Nephron (organoid): ENCODE results near the gene ZNF618.

Experiments used
- H3K27ac Mint-ChIP-seq, 3 experiments: 2 replicates each; pipeline ENCODE4 v1.8.0; 2020; ENCODE audit warnings: mixed read lengths in 3 of 3, mild to moderate bottlenecking in 2 of 3, moderate library complexity in 1 of 3
- H3K27me3 Mint-ChIP-seq: 2 replicates; pipeline ENCODE4 v1.8.0; 2021; ENCODE audit warnings: low read depth, mild to moderate bottlenecking, moderate library complexity, mixed read lengths
- H3K36me3 Mint-ChIP-seq: 2 replicates; pipeline ENCODE4 v1.8.0; 2020; ENCODE audit warnings: low read depth, mixed read lengths
- H3K4me1 Mint-ChIP-seq: 2 replicates; pipeline ENCODE4 v1.8.0; 2020; ENCODE audit warnings: mixed read lengths
- H3K4me3 Mint-ChIP-seq, 3 experiments: 2 replicates each; pipeline ENCODE4 v1.8.0; 2020; ENCODE audit warnings: mild to moderate bottlenecking in 3 of 3, mixed read lengths in 3 of 3, moderate library complexity in 2 of 3
- H3K9me3 Mint-ChIP-seq: 2 replicates; pipeline ENCODE4 v1.8.0; 2020; ENCODE audit warnings: mixed read lengths
- TF ChIP-seq, protein P1 (sequence below), 3 experiments: fragments of 200-600 bp; sonication (generic); IDR thresholded peaks; one replicate each; pipeline ENCODE4 v1.5.0; 2021; ENCODE audit warnings: antibody characterized with exemption in 3 of 3; ENCODE audit not compliant: unreplicated experiment in 3 of 3

ZNF618 gene

DNA sequence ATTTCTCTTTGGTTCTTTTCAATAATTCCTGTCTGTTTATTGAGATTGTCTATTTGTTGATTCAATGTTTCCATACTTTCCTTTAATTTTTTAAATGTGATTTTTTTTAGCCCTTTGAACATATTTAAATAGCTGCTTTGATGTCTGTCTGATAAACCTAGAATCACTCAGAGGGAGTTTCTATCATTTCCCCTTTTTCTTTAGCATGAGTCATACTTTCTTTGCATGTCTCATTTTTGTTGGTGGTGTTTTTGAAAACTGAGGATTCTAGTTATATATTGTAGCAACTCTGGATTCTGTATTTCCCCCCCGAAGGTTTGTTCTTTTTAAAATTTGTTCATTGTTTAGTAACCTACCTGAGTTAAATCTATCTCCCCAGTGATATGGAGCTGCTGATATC is 24.2 kb upstream of the ZNF618 start:
- Mint-ChIP-seq H3K4me1 (no peaks in the 10 kb centered on the region), H3K4me3 (no peak overlapping the region), H3K9me3 (peaks cover 20% of the 10 kb centered on the region), H3K27ac (no peak overlapping the region), H3K27me3 (peaks cover 4% of the 10 kb centered on the region), H3K36me3 (no peaks in the 10 kb centered on the region)
- TF ChIP-seq, protein P1, sequence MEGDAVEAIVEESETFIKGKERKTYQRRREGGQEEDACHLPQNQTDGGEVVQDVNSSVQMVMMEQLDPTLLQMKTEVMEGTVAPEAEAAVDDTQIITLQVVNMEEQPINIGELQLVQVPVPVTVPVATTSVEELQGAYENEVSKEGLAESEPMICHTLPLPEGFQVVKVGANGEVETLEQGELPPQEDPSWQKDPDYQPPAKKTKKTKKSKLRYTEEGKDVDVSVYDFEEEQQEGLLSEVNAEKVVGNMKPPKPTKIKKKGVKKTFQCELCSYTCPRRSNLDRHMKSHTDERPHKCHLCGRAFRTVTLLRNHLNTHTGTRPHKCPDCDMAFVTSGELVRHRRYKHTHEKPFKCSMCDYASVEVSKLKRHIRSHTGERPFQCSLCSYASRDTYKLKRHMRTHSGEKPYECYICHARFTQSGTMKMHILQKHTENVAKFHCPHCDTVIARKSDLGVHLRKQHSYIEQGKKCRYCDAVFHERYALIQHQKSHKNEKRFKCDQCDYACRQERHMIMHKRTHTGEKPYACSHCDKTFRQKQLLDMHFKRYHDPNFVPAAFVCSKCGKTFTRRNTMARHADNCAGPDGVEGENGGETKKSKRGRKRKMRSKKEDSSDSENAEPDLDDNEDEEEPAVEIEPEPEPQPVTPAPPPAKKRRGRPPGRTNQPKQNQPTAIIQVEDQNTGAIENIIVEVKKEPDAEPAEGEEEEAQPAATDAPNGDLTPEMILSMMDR (IDR thresholded peaks at IDR 0.05; ENCODE audit: unreplicated experiment in 3 of 3): no peak

DNA sequence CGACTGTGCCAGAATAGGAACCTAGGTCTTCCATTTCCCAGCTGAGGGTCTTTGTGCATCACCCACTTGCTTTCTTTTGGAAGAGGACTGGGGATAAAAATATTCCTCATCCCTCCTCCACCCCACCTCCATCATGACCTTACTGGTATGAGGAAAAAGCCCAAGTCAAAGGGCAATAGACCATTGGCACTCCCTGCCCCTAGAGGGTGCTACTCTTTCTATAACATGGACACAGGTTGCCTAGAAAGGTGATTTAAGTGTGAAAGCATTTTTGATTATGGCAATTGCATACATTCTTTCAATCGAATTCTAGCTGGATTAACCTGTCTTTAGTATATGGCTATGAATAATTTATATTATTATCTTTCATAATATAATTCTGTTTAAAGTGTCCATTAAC is 22.8 kb upstream of the ZNF618 start:
- H3K4me3 Mint-ChIP-seq: no peak overlapping the region
- H3K27ac Mint-ChIP-seq: no peak overlapping the region
- no peaks in the 10 kb centered on the region for H3K4me1 Mint-ChIP-seq
- TF ChIP-seq, protein P1 (IDR thresholded peaks at IDR 0.05; ENCODE audit: unreplicated experiment in 3 of 3): peak in 1 of 3 experiments; percentile 11
- H3K9me3 Mint-ChIP-seq: peaks cover 18% of the 10 kb centered on the region
- no peaks in the 10 kb centered on the region for H3K36me3 Mint-ChIP-seq
- peaks cover under 1% of the 10 kb centered on the region for H3K27me3 Mint-ChIP-seq

DNA sequence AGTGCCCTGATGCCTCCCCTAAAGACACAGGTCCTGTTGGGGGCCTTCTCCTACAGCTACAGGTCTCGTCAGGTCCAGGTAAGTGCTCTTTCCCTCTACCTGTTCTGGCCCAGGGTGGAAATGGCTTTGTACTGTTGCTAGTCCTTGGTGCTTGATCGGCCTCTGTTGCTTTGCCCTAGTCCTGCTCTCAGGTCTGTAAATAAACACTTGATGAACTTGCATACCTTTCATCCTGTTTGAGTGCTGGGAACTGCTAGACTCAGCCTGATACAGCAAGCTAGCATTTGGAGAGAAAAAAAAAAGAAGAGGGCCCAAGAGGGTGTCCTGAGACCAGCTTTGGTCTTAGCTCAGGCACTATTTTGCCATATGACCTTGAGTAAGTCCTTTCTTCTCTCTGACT is 21.8 kb upstream of the ZNF618 start:
- TF ChIP-seq, protein P1 (IDR thresholded peaks at IDR 0.05; ENCODE audit: unreplicated experiment in 3 of 3): no peak
- H3K9me3 Mint-ChIP-seq: peaks cover 18% of the 10 kb centered on the region
- H3K36me3 Mint-ChIP-seq: no peaks in the 10 kb centered on the region
- H3K4me3 Mint-ChIP-seq: no peak overlapping the region
- H3K4me1 Mint-ChIP-seq: no peaks in the 10 kb centered on the region
- no peaks in the 10 kb centered on the region for H3K27me3 Mint-ChIP-seq
- H3K27ac Mint-ChIP-seq: no peak overlapping the region

DNA sequence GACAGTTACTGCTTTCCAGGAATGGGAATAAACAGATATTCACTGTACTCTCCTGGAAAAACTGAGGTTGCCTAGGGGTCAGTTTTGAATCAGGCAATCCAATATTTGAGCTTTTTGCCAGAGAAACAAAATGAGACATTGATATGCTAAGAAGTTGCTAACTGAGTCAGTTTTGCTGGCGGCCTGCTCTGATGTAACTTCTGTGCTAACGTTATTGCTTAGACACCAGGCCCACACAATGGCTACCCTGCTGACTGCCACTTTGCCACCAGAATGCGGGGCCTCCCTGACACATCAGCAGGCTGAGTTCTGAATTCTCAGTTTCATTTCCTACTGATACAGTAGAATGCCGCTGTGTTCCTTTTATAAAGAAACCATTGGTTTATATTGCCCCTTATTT is 18.2 kb upstream of the ZNF618 start:
- no peaks in the 10 kb centered on the region for H3K36me3 Mint-ChIP-seq
- H3K4me3 Mint-ChIP-seq: no peak overlapping the region
- TF ChIP-seq, protein P1 (IDR thresholded peaks at IDR 0.05; ENCODE audit: unreplicated experiment in 3 of 3): no peak
- no peaks in the 10 kb centered on the region for H3K9me3 Mint-ChIP-seq
- peaks cover 5% of the 10 kb centered on the region for H3K27me3 Mint-ChIP-seq
- H3K27ac Mint-ChIP-seq: no peak overlapping the region
- no peaks in the 10 kb centered on the region for H3K4me1 Mint-ChIP-seq

DNA sequence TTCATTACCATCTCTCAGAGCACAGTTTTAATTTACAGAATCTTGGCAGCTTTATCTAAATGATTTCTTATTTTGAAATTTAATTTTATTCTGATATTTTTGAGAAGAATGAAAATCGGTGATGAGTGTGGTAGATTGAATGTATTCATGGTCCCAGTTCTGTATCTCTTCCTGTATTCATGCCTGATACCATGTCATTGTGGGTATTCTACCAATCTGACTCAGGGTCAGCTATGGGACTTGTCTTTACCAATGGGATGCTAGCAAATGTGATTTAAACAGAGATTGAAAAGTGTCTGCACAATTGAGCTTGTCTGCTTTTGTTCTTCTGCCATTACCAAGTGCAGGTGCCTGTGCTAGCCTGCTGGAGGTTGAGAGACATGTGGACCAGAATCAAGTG is 17.8 kb upstream of the ZNF618 start:
- Mint-ChIP-seq H3K27me3 (peaks cover 5% of the 10 kb centered on the region), H3K36me3 (no peaks in the 10 kb centered on the region), H3K27ac (no peak overlapping the region), H3K4me3 (no peak overlapping the region), H3K9me3 (no peaks in the 10 kb centered on the region), H3K4me1 (no peaks in the 10 kb centered on the region)
- TF ChIP-seq, protein P1 (IDR thresholded peaks at IDR 0.05; ENCODE audit: unreplicated experiment in 3 of 3): no peak

DNA sequence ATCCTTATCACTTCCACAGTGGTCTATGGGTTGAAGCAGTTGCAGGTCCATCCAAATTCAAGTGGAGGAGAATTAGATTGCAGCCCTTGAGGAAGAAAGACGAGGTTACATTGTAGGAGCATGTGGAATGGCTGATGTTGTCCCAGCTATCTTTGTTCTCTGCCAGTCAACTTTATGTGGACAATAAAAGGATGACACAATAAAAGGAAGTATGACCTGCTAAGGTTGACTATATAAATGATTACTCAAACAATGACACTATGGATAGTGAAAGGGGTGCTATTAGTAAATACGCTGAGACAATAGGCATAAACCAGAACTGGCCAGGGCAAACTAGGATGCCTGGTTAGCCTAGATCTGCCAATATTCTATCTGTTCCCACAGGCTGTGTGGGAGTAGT is 12.8 kb upstream of the ZNF618 start:
- H3K4me3 Mint-ChIP-seq: no peak overlapping the region
- peaks cover 3% of the 10 kb centered on the region for H3K9me3 Mint-ChIP-seq
- TF ChIP-seq, protein P1 (IDR thresholded peaks at IDR 0.05; ENCODE audit: unreplicated experiment in 3 of 3): no peak
- no peaks in the 10 kb centered on the region for H3K36me3 Mint-ChIP-seq
- no peak overlapping the region for H3K27ac Mint-ChIP-seq
- H3K4me1 Mint-ChIP-seq: no peaks in the 10 kb centered on the region
- H3K27me3 Mint-ChIP-seq: peaks cover 8% of the 10 kb centered on the region
